Tibial nerve (tissue), 3 donors: ENCODE data around the gene PITPNM3.

Experiments used
- CTCF ChIP-seq, 5 experiments: fragments of 200-600 bp in 3 of 5; fragments of 450-650 bp in 2 of 5; sonication (generic) in 3 of 5; IDR thresholded peaks; one replicate each; pipeline ENCODE4 v1.5.1; 2016 to 2019; ENCODE audit warnings: antibody characterized with exemption in 5 of 5, mild to moderate bottlenecking in 3 of 5, moderate library complexity in 2 of 5
- POLR2A ChIP-seq, 2 donors: fragments of 450-650 bp; IDR thresholded peaks; one replicate each; pipeline ENCODE4 v1.6.1; 2017; ENCODE audit warnings: antibody characterized with exemption in 2 of 2, mild to moderate bottlenecking in 2 of 2, moderate library complexity in 2 of 2

DNA sequence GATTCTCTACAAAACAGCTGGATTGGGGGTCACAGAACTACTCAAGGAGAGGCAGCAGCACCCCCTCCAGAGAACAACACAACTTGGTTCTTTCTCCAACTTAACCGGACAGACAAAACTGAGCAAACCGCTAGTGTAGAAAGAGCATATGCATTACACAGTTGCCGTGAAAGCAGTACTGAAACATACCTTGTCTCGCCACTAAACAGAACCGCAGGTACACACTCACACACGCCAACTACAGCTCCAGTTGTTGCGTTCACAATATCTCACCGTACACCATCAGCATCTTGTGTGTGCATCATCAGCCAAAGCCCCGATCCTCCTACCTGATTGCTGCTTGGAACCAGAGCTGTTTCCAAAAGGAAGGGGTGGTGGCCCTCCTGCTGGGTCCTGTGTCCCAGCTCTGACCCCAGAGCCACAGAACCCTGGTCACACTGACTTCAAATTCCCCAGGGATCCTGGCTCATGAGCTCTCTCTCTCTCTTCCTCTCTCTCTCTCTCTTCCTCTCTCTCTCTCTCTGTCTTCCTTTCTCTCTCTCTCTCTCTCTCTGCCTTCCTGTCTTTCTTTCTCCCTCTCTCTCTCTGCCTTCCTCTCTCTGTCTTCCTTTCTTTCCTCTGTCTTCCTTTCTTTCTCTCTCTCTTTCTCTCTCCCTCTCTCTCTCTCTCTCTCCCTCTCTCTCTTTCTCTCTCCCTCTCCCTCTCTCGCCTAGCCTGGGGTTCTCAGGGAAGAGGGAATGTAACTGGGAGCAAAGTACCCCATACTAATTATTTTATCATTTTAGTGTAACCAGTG, 103.7 kb downstream of the PITPNM3 start:
- TF ChIP-seq CTCF (IDR thresholded peaks at IDR 0.05) (no peak), POLR2A (IDR thresholded peaks at IDR 0.05) (no peak)
